GM08714 (cell line): ENCODE results near the gene ARRB1.
"Not testable (repeated sequence)": the region's sequence is repeated elsewhere in the genome, so short reads cannot be mapped to it uniquely, and the experiment has no call there.

Source experiments
- H3K4me3 ChIP-seq: fragments of 200-500 bp; sonication (Bioruptor generic); 2 replicates; pipeline ENCODE4 v1.5.1; 2014; ENCODE audit warnings: mild to moderate bottlenecking, low read length, inconsistent platforms
- ZNF274 ChIP-seq: IDR thresholded peaks from 2 replicates; pipeline ENCODE4 v1.6.1; 2012; ENCODE audit warnings: mild to moderate bottlenecking, low read depth, low read length

The ARRB1 gene

DNA sequence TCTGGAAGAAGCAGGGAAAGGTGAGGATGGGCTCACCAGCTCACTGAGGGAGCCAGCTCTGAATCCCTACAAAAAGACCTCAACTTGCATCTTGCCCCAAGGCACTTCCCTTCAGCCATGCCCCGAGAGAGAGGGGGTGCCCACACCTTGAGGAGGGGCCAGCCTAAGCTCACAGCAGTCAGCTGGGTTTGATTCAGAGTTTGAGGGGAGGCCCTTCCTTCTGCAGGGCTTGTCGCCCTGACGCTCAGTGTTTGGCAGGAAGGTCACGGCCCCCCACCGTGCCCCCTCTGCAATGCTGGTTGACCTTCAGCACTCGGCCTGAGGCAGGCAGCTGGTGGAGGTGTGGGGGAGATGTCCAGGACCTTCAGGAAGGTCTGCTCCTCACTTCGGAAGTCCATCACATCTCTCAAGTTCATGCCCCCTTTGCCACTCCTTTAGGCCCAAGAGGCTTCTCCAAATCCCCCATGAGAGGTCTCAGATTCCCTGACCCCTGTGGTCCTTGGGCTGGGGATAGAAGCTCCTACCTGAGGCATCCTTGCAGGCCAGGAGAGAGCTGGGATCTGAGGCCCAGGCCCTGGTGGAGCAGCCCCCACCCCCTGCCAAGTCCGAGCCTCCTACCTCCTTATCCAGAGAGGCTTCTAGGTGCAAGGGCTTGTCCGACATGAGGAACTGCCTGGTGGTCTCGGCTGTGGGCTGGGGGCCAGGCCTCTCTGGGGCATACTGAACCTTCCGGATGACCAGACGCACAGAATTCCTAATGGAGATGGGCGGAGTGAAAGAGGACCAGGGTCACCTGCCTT, 73.3 kb downstream of the ARRB1 start:
- no peak overlapping the region for H3K4me3 ChIP-seq
- TF ChIP-seq ZNF274, result no peak

DNA sequence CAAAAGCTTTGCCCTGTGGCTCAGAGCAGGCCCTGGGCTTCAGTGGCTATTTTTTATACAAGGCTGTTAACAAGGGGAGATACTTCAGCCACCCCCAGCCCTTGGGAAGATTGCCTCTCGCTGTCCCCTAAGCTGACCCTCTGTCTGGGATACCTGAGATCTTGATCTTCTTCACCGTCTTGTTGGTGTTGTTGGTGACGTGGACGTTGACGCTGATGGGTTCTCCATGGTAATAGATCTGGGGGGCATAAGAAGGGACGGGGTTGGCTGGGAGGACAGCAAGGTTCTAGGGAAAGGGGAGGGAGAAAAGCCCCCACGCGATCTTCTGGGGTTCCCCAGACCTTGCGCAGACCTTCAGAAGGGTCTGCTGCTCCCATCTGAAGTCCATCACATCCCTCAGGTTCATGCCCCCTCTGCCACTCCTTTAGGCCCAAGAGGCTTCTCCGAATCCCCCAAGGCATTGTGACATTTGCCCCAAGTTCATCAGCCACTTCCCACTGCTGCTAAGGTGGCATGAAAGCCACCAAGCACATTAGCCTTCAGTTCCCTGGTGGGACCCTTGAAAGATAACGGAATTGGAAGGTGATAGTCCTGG, 74.2 kb downstream of the ARRB1 start:
- no peak for TF ChIP-seq ZNF274
- no peak overlapping the region for H3K4me3 ChIP-seq

DNA sequence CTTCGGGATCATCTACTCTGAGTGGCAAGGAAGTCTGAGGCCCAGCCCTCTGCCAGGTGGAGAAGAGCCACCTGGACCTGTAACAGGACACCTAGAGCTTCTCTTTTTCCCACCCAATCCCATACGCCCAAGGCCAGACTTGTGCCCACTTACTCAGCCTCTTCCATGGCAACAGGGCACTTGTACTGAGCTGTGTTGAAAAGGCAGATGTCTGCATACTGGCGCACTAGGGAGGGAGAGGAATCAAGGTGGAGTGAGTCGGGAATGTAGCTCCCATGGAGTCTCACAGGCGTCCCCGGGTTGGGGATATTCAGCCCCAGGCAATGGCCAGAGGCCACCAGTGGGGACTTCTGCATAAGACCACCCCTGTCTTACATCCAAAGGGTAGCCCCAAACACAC, 74.8 kb downstream of the ARRB1 start:
- H3K4me3 ChIP-seq, result no peak overlapping the region
- no peak for TF ChIP-seq ZNF274

DNA sequence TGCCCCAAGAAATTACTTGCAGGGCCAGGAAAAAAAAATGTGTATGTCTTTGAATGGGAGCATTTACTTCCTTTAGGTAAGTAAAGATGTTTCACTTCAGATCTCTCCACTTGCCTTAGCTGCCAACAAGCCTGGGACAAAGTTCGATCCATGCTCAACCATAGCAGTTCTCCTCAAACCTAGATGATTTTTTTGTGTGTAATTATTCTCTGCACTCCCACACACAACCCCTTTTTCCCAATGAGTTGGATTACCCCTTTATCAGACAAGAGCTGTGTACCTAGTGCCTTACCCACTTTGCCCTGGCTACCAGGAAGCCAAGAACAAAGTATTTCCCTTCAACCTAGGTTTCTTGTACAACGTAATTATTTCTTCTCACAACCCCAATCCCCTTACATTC, 75.3 kb downstream of the ARRB1 start:
- no peak overlapping the region for H3K4me3 ChIP-seq
- no peak for TF ChIP-seq ZNF274

DNA sequence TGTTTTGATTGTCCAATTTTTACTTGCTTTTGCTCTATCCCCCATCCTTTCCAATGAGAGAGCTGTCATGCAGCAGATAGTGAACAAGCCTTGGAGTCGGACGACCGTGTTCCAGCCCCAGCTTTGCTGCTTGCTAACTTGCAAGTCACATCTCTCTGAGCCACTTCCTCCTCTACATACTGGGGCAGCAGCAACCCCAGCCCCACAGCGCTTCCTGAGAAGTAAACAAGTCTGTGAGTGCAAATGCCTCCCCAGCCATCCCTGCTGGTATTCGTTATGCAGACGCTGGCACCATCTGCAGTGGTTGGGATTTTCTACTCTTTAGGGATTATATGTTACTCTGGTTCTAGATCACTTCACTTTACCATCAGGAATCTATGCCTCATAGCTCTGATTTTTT, 75.9 kb downstream of the ARRB1 start:
- H3K4me3 ChIP-seq, result no peak overlapping the region
- no peak for TF ChIP-seq ZNF274

DNA sequence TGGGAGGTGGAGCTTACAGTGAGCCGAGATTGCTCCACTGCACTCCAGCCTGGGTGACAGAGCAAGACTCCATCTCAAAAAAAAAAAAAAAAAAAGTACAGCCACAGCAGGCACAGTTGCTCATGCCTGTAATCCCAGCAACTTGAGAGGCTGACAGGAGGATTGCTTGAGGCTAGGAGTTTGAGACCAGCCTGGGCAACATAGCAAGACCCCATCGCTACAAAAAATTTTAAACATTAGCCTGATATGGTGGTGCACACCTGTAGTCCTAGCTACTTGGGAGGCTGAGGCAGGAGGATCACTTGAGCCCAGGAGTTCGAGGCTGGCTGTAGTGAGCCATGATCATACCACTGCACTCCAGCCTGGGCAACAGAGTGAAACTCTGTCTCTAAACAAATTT, 76.7 kb downstream of the ARRB1 start:
- H3K4me3 ChIP-seq, result not testable (repeated sequence)

DNA sequence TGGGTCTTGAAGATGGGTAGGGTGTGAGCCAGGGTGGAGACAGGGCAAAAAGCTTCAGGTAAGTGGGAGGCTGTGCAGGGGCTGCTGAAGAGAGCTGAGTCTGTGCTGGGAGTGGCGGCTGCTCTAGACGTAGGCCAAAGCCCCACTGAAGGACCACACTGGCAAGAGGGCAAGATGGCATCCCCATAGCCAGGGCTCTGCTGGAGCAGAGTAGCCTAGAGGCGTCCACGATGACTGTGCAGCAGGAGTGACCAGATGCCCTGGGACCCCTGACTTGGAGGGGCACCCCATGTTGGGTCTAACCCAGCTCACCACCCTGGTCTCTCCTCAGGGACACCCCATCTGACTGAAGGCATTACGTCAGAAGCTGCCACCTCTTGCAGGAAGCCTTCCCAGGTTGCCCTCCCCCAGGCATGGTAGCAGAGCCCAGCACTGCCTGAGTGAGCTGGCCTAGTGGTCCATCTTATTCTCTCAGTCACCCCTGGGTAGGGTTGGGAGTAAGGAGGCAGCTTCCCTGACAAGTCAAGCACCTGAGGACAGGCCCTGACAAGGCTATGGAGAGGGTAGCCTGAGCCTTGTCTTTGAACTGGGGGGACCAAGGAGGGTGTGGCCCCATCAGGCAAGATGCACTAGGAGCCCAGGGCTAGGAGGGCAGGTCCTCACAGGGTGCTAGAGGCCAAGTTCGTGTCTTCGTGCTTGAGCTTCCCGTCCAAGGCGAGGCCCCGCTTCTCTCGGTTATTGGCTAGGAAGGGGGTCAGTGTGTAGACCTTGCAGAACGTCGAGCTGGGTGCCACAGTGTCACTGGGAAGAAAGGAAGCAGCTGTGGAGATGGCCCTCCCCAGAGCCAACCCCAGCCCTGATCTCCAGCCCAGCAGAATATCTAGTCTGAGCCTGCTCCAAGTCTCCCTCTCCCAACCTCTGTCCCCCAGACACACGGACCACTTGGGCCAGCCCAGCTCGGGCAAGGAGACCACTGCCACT, 77.8 kb downstream of the ARRB1 start:
- TF ChIP-seq ZNF274, result no peak
- H3K4me3 ChIP-seq, result no peak overlapping the region

DNA sequence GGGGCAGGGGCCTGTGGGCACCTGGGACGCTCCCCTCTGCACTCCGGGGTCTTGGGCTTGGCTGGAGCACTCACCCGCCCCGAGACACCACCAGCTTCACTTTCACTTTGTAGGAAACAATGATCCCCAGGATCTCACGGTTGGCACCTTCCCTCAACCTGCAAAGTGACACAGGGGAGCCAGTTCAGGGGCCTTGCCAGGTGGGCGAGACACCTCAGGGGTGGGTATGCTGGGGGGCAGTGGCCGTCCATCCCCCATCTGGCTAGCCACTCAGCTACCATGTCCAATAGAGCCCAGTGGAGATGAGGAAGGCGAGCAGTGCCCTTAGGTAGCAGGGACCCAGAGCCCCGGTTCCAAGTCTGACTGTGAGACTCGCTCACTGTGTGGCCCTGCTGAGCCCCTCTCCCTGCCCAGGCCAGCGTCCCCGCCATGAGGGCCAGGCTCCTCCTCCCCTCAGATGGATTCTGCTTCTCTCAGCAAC, 78.6 kb downstream of the ARRB1 start:
- TF ChIP-seq ZNF274, result no peak
- H3K4me3 ChIP-seq, result no peak overlapping the region

DNA sequence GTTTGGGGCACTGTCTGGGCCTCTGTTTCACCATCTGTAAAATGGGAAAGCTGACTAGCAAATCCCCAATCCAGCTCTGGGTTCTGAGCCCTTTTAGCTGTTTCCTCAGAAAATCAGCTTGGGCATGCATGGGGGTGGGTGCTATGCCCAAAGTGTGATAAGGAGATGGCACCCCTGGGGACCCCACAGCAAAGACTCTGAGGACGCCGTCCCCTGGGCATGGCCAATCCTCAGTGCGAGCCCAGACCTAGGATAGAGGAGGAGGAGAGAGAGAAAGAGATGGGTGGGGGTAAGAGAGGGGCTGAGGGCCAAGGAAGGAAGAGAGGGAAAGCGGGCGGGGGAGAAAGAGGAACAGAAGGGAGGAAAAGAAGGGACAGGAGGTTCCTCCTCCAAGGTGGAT, 79.1 kb downstream of the ARRB1 start:
- H3K4me3 ChIP-seq, result no peak overlapping the region
- no peak for TF ChIP-seq ZNF274

DNA sequence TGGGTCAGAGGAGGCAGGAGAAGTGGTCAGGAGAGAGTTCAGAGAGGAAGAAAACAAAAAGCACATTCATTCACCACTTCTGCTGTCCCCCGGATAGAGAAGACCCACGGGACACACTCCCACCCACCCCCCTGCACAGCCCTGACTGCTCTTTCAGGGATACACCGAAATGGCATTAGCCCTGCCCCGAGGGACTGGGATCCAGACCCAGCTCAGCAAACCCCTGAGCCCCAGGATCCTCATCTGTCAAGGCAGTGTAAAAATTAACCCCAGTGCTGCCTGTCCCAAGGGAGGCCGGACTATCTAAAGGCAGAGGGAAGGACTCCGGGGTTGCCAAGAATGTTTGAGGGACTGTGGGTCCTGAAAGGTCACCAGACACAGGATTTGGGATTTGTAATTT, 79.7 kb downstream of the ARRB1 start:
- H3K4me3 ChIP-seq, result no peak overlapping the region
- TF ChIP-seq ZNF274, result no peak

DNA sequence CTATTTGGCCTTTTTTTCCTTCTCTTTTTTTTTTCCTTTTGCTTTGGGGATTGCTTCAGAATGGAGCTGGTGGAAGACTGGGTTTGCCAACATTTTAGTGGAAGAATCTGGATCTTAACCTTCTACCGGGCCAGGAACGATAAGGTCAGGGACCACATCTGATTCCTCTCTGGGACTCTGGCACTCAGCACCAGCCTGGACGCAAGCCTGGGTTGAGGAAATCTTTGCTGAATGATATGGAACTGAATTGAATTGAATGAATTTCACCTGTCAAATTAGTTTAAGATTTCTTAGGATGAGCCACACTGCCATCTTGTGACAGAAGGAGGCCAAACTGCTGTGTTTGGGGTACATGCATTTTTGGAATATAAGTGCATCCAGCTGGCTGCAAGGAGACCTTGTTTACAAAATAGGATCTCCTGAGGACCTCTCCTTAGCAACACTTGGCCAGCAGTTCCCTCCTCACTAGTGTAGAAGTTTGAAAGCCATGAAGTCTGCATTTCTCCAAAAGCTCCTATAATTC, 80.5 kb downstream of the ARRB1 start:
- H3K4me3 ChIP-seq, result no peak overlapping the region
- no peak for TF ChIP-seq ZNF274

DNA sequence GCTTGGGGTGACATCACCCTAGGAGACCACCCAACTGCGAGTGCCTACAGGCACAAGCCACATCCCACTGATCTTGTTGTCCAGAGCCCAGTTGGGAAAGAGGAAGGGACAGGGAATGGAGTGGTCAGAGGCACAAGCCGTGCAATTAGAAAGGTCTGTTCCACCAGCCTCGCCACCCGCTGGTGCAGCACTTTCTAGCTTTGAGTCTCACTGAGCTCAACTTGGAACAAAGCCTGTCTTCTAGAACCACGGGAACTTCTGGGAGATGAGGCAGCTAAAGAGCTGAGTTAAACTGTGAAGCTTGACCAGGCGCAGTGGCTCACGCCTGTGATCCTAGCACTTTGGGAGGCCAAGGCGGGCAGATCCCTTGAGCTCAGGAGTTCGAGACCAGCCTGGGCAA, 81.6 kb downstream of the ARRB1 start:
- TF ChIP-seq ZNF274, result no peak
- H3K4me3 ChIP-seq, result no peak overlapping the region

DNA sequence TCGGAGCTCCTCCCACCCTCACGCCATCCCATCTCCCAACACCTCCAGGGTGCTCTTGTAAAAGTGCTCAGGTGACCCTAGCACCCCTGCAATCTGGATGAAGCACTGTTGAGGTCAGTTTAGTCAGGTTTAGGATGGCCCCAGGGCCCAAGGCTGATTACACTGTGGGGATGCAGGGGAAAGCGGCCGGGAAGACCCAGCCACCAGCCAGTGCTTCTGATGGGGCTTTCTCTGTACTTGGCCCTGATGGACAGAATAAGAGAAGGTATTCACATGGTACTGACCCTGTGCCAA, 82.1 kb downstream of the ARRB1 start:
- no peak for TF ChIP-seq ZNF274
- no peak overlapping the region for H3K4me3 ChIP-seq

DNA sequence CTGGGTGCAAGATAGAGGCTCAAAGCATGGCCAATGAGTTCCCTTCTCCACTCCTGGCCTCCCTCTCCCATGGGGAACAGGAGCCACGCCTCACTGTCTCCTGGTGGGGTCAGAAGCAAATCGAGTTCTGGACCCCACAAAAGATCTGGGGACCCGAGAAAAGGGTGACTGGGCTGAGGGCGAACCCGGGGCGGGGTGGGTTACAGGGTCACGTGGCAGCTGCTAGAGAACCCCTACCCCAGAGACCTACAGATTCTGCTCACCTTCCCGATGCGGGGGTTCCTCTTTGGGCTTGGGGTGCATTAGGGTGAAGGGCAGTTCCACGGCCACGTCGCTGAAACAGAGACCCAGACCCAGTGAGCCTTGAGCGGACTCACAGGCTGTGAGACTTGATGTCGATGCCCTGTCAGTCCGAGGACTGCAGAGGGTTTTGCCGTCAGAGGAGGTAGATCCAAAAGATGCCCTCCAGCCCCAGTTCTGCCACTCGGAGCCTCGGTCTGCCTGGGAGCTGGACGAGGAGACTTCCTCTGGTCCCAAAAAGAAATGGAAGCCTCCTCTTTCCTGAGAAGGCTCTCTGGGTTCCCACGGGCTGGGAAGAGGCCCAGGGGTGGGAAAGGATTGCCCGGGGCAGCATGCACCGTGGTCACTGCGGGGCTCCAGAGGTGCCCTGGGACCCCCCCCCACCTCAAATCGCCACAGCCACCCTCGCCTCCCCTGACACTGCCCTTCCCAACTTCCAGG, 82.7 kb downstream of the ARRB1 start:
- H3K4me3 ChIP-seq, result no peak overlapping the region
- TF ChIP-seq ZNF274, result no peak
